ENCODE results near the gene CROCC. TPM values are rescaled to one million over a fixed set of nuclear protein-coding genes. Genes with fewer than 3 reads are reported as not detected.
"Not testable (repeated sequence)": the region's sequence is repeated elsewhere in the genome, so short reads cannot be mapped to it uniquely, and the experiment has no call there.

CROCC gene
- polyA plus RNA-seq, 2 of the 4 experiments (the other 2 are of a cell fraction): 4.4 to 10.6 TPM

- TF ChIP-seq, protein P1, sequence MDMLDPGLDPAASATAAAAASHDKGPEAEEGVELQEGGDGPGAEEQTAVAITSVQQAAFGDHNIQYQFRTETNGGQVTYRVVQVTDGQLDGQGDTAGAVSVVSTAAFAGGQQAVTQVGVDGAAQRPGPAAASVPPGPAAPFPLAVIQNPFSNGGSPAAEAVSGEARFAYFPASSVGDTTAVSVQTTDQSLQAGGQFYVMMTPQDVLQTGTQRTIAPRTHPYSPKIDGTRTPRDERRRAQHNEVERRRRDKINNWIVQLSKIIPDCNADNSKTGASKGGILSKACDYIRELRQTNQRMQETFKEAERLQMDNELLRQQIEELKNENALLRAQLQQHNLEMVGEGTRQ (IDR thresholded peaks at IDR 0.05): no peak
- TF ChIP-seq RCOR1 (IDR thresholded peaks at IDR 0.05; ENCODE audit: low read depth, low read length) (no peak), NR3C1 (IDR thresholded peaks at IDR 0.05) (no peak), EP300 (IDR thresholded peaks at IDR 0.05) (no peak), POLR2AphosphoS2 (conservative IDR thresholded peaks at IDR 0.05; ENCODE audit: low read length) (no peak), HOXB5 (CRISPR knock-in tag; IDR thresholded peaks at IDR 0.05) (no peak), TP53 (CRISPR knock-in tag; IDR thresholded peaks at IDR 0.05) (no peak), MYC (IDR thresholded peaks at IDR 0.05; ENCODE audit: borderline replicate concordance, low read length) (no peak), GATA3 (IDR thresholded peaks at IDR 0.05; ENCODE audit: borderline replicate concordance) (peak; percentile 27; the same call in 1 of the 2 replicates), EHMT2 (IDR thresholded peaks at IDR 0.05; ENCODE audit: low read depth) (no peak), SMC3 (IDR thresholded peaks at IDR 0.05) (0 out of 3 replicates have a peak, but pooled peaks have one; percentile 5), BCL3 (IDR thresholded peaks at IDR 0.05) (no peak), CHD2 (IDR thresholded peaks at IDR 0.05; ENCODE audit: low read length, partially characterized antibody) (no peak), FOSB (CRISPR knock-in tag; IDR thresholded peaks at IDR 0.05) (no peak), CTCF (IDR thresholded peaks at IDR 0.05) (no peak; the same call in 2 of the 3 replicates), FOSL2 (IDR thresholded peaks at IDR 0.05) (no peak), FOSL2 (CRISPR knock-in tag; IDR thresholded peaks at IDR 0.05) (no peak), MAZ (IDR thresholded peaks at IDR 0.05; ENCODE audit: borderline replicate concordance, low read depth, low read length) (no peak), REST (IDR thresholded peaks at IDR 0.05) (no peak), HOXA7 (CRISPR knock-in tag; IDR thresholded peaks at IDR 0.05) (no peak), ZFP36 (IDR thresholded peaks at IDR 0.05; ENCODE audit: borderline replicate concordance, partially characterized antibody) (no peak)
Measured at GRCh38 chr1:16888860-16889816, 32.6 kb upstream of the CROCC start (continued).

DNA sequence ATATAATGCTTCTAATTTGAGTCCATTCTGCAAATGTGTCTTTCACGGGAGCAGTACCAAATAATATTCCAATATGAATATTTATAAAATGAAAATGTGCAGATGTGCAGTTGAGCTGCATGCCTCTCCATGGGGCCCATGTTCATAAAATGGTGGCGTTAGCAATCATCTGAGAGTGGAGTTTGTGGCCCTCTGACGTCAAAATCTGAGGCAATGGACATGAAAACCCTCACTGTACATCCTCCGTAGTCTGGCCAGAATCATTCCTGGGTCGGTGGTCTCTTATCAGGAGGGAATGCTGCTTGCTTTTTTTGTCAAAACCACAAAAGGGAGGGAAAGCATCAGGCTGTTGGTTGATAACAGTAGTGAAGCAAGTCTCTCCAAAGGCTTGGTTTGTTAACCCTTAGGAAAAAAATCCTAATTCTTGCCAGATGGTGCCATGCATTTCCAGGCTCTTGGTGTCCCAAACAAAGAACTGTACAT, 31.2 kb upstream of the CROCC start:
- H3K4me2 ChIP-seq; FAIRE-seq; DNase-seq (ENCODE audit: low read depth in 1 of 2, low spot score in 1 of 2); ATAC-seq; H3K4me3 ChIP-seq; H3K4me1 ChIP-seq; H3K27ac ChIP-seq; H3K9me3 ChIP-seq: not testable (repeated sequence)
- CTCF ChIA-PET: interaction anchor here (0.6 kb wide), 1 partner anchor 1691 kb away, joined by 4 read pairs; no protein-coding TSS in a partner anchor
- POLR2A ChIA-PET: interaction anchor here (0.6 kb wide), 1 partner anchor 966 kb away, joined by 3 read pairs; no protein-coding TSS in a partner anchor
- WGBS (ENCODE audit: missing lambda C conversion rate): 77% methylated on average over 5 of the region's 5 CpGs

GRCh38 chr1:16891057-16891456, 30.7 kb upstream of the CROCC start:
- 50% methylated on average over 4 of the region's 4 CpGs for WGBS (ENCODE audit: missing lambda C conversion rate)
- POLR2A ChIA-PET: interaction anchor here (0.6 kb wide), 1 partner anchor 967 kb away, joined by 3 read pairs; no protein-coding TSS in a partner anchor

GRCh38 chr1:16892978-16893525, 28.7 kb upstream of the CROCC start:
- H3K27ac ChIP-seq; H3K4me3 ChIP-seq; ATAC-seq; H3K4me2 ChIP-seq; FAIRE-seq; POLR2A ChIA-PET; CTCF ChIA-PET; DNase-seq (ENCODE audit: low read depth in 1 of 2, low spot score in 1 of 2); H3K9me3 ChIP-seq: not testable (repeated sequence)
- 73% methylated on average over 4 of the region's 6 CpGs for WGBS (ENCODE audit: missing lambda C conversion rate)
- H3K4me1 ChIP-seq: peaks cover 13% of the 10 kb centered on the region

More at GRCh38 chr1:16891057-16891456, 30.7 kb upstream of the CROCC start:
- H3K4me3 ChIP-seq; H3K9me3 ChIP-seq; FAIRE-seq; H3K4me2 ChIP-seq; H3K4me1 ChIP-seq; DNase-seq (ENCODE audit: low read depth in 1 of 2, low spot score in 1 of 2); H3K27ac ChIP-seq; ATAC-seq: not testable (repeated sequence)
- CTCF ChIA-PET: interaction anchor here (0.6 kb wide), 1 partner anchor 1691 kb away, joined by 4 read pairs; no protein-coding TSS in a partner anchor
